ENCODE data around the gene CEP72. TPM values are rescaled to one million over a fixed set of nuclear protein-coding genes. Genes with fewer than 3 reads are reported as not detected.
"Not testable (repeated sequence)": the region's sequence is repeated elsewhere in the genome, so short reads cannot be mapped to it uniquely, and the experiment has no call there.

The CEP72 gene
- total and polyA plus RNA-seq, 5 donors from 2014 or later = 3.2 to 12.3 (median 3.8) TPM

GRCh38 chr5:582445-582844, 29.7 kb upstream of the CEP72 start:
- not testable (repeated sequence) for H3K9me3 Mint-ChIP-seq; H3K4me3 ChIP-seq (ENCODE audit: low read depth, low read length); H3K4me1 ChIP-seq (ENCODE audit: control insufficient read depth, insufficient read depth, low read length, poor library complexity, severe bottlenecking); H3K9me3 ChIP-seq (ENCODE audit: control insufficient read depth in 2 of 2, low read length in 2 of 2); H3K27me3 ChIP-seq (ENCODE audit: control insufficient read depth, insufficient read depth, low read length); H3K27ac Mint-ChIP-seq; H3K27ac ChIP-seq (ENCODE audit: insufficient read depth, low read length, poor library complexity, severe bottlenecking); H3K36me3 Mint-ChIP-seq; H3K4me1 Mint-ChIP-seq; ATAC-seq (ENCODE audit: low read depth in 2 of 2); H3K36me3 ChIP-seq (ENCODE audit: control insufficient read depth, insufficient read depth, low read length); H3K4me3 Mint-ChIP-seq; DNase-seq
- H3K27me3 Mint-ChIP-seq = peaks cover 42% of the 10 kb centered on the region

- no peak overlapping the region for H3K4me3 ChIP-seq (ENCODE audit: low read depth, low read length)
- H3K4me1 Mint-ChIP-seq = no peaks in the 10 kb centered on the region
- no peak overlapping the region for H3K27ac Mint-ChIP-seq
- H3K27me3 ChIP-seq (ENCODE audit: control insufficient read depth, insufficient read depth, low read length) = peaks cover 3% of the 10 kb centered on the region
- ATAC-seq (ENCODE audit: low read depth in 2 of 2) (no peak), DNase-seq (no peak)
- H3K4me1 ChIP-seq (ENCODE audit: control insufficient read depth, insufficient read depth, low read length, poor library complexity, severe bottlenecking) = no peaks in the 10 kb centered on the region
- no peaks in the 10 kb centered on the region for H3K36me3 ChIP-seq (ENCODE audit: control insufficient read depth, insufficient read depth, low read length)
- H3K36me3 Mint-ChIP-seq = no peaks in the 10 kb centered on the region
- no peaks in the 10 kb centered on the region for H3K9me3 ChIP-seq (ENCODE audit: control insufficient read depth in 2 of 2, low read length in 2 of 2)
- no peak overlapping the region for H3K4me3 Mint-ChIP-seq
- H3K27ac ChIP-seq (ENCODE audit: insufficient read depth, low read length, poor library complexity, severe bottlenecking) = no peak overlapping the region
- H3K9me3 Mint-ChIP-seq = peaks cover 0 to 7% (median 1%) of the 10 kb centered on the region in 7 donors
- H3K27me3 Mint-ChIP-seq = peaks cover 38% of the 10 kb centered on the region
Measured at GRCh38 chr5:582936-583635, 29.1 kb upstream of the CEP72 start.

- H3K4me1 Mint-ChIP-seq = no peaks in the 10 kb centered on the region
- no peaks in the 10 kb centered on the region for H3K9me3 ChIP-seq (ENCODE audit: control insufficient read depth in 2 of 2, low read length in 2 of 2)
Measured at GRCh38 chr5:583645-584044, 28.5 kb upstream of the CEP72 start.

GRCh38 chr5:584216-584615, 27.9 kb upstream of the CEP72 start:
- H3K27ac Mint-ChIP-seq = no peak overlapping the region
- Histone ChIP-seq H3K9me3 (ENCODE audit: control insufficient read depth in 2 of 2, low read length in 2 of 2) (no peaks in the 10 kb centered on the region), H3K4me3 (ENCODE audit: low read depth, low read length) (no peak overlapping the region), H3K27me3 (ENCODE audit: control insufficient read depth, insufficient read depth, low read length) (no peaks in the 10 kb centered on the region), H3K27ac (ENCODE audit: insufficient read depth, low read length, poor library complexity, severe bottlenecking) (no peak overlapping the region), H3K36me3 (ENCODE audit: control insufficient read depth, insufficient read depth, low read length) (no peaks in the 10 kb centered on the region), H3K4me1 (ENCODE audit: control insufficient read depth, insufficient read depth, low read length, poor library complexity, severe bottlenecking) (no peaks in the 10 kb centered on the region)
- H3K4me1 Mint-ChIP-seq = no peaks in the 10 kb centered on the region
- no peak overlapping the region for H3K4me3 Mint-ChIP-seq
- ATAC-seq (ENCODE audit: low read depth in 2 of 2) (no peak), DNase-seq (no peak)
- H3K36me3 Mint-ChIP-seq = no peaks in the 10 kb centered on the region
- peaks cover 0 to 4% (median 0%) of the 10 kb centered on the region in 7 donors for H3K9me3 Mint-ChIP-seq
- peaks cover 28% of the 10 kb centered on the region for H3K27me3 Mint-ChIP-seq

More at GRCh38 chr5:583645-584044, 28.5 kb upstream of the CEP72 start:
- ATAC-seq (ENCODE audit: low read depth in 2 of 2) (no peak), DNase-seq (no peak)
- H3K4me1 ChIP-seq (ENCODE audit: control insufficient read depth, insufficient read depth, low read length, poor library complexity, severe bottlenecking) = no peaks in the 10 kb centered on the region
- Mint-ChIP-seq H3K27me3 (peaks cover 33% of the 10 kb centered on the region), H3K9me3 (peaks cover 0 to 4% (median under 1%) of the 10 kb centered on the region in 7 donors), H3K36me3 (no peaks in the 10 kb centered on the region), H3K27ac (no peak overlapping the region), H3K4me3 (no peak overlapping the region)
- no peaks in the 10 kb centered on the region for H3K36me3 ChIP-seq (ENCODE audit: control insufficient read depth, insufficient read depth, low read length)
- H3K27ac ChIP-seq (ENCODE audit: insufficient read depth, low read length, poor library complexity, severe bottlenecking) = no peak overlapping the region
- no peak overlapping the region for H3K4me3 ChIP-seq (ENCODE audit: low read depth, low read length)
- H3K27me3 ChIP-seq (ENCODE audit: control insufficient read depth, insufficient read depth, low read length) = no peaks in the 10 kb centered on the region

GRCh38 chr5:584846-585245, 27.3 kb upstream of the CEP72 start:
- Histone ChIP-seq H3K4me1 (ENCODE audit: control insufficient read depth, insufficient read depth, low read length, poor library complexity, severe bottlenecking) (no peaks in the 10 kb centered on the region), H3K9me3 (ENCODE audit: control insufficient read depth in 2 of 2, low read length in 2 of 2) (no peaks in the 10 kb centered on the region), H3K27ac (ENCODE audit: insufficient read depth, low read length, poor library complexity, severe bottlenecking) (no peak overlapping the region), H3K36me3 (ENCODE audit: control insufficient read depth, insufficient read depth, low read length) (no peaks in the 10 kb centered on the region), H3K4me3 (ENCODE audit: low read depth, low read length) (no peak overlapping the region), H3K27me3 (ENCODE audit: control insufficient read depth, insufficient read depth, low read length) (no peaks in the 10 kb centered on the region)
- H3K4me3 Mint-ChIP-seq = no peak overlapping the region
- ATAC-seq (ENCODE audit: low read depth in 2 of 2) (no peak), DNase-seq (no peak)
- no peaks in the 10 kb centered on the region for H3K36me3 Mint-ChIP-seq
- no peaks in the 10 kb centered on the region for H3K4me1 Mint-ChIP-seq
- H3K9me3 Mint-ChIP-seq = peaks cover 0 to 4% (median 0%) of the 10 kb centered on the region in 7 donors
- H3K27me3 Mint-ChIP-seq = peaks cover 24% of the 10 kb centered on the region
- H3K27ac Mint-ChIP-seq = no peak overlapping the region

- Mint-ChIP-seq H3K27ac (no peak overlapping the region), H3K27me3 (peaks cover 25% of the 10 kb centered on the region), H3K4me3 (no peak overlapping the region), H3K9me3 (peaks cover 0 to 4% (median 0%) of the 10 kb centered on the region in 7 donors), H3K4me1 (no peaks in the 10 kb centered on the region), H3K36me3 (no peaks in the 10 kb centered on the region)
- peaks cover 4% of the 10 kb centered on the region for H3K27me3 ChIP-seq (ENCODE audit: control insufficient read depth, insufficient read depth, low read length)
- no peaks in the 10 kb centered on the region for H3K36me3 ChIP-seq (ENCODE audit: control insufficient read depth, insufficient read depth, low read length)
- H3K9me3 ChIP-seq (ENCODE audit: control insufficient read depth in 2 of 2, low read length in 2 of 2) = no peaks in the 10 kb centered on the region
- H3K4me3 ChIP-seq (ENCODE audit: low read depth, low read length) = no peak overlapping the region
- no peak for DNase-seq
- no peak for ATAC-seq (ENCODE audit: low read depth in 2 of 2)
- no peak overlapping the region for H3K27ac ChIP-seq (ENCODE audit: insufficient read depth, low read length, poor library complexity, severe bottlenecking)
- H3K4me1 ChIP-seq (ENCODE audit: control insufficient read depth, insufficient read depth, low read length, poor library complexity, severe bottlenecking) = no peaks in the 10 kb centered on the region
Measured at GRCh38 chr5:585556-585955, 26.6 kb upstream of the CEP72 start.

GRCh38 chr5:585962-586628, 26.0 kb upstream of the CEP72 start:
- Mint-ChIP-seq H3K27ac (peak overlapping the region in 1 of 3 donors; percentile 74), H3K9me3 (peaks cover 0 to 4% (median 0%) of the 10 kb centered on the region in 7 donors), H3K4me3 (no peak overlapping the region), H3K27me3 (peaks cover 25% of the 10 kb centered on the region), H3K4me1 (no peaks in the 10 kb centered on the region), H3K36me3 (no peaks in the 10 kb centered on the region)
- Histone ChIP-seq H3K9me3 (ENCODE audit: control insufficient read depth in 2 of 2, low read length in 2 of 2) (no peaks in the 10 kb centered on the region), H3K4me1 (ENCODE audit: control insufficient read depth, insufficient read depth, low read length, poor library complexity, severe bottlenecking) (no peaks in the 10 kb centered on the region), H3K27ac (ENCODE audit: insufficient read depth, low read length, poor library complexity, severe bottlenecking) (no peak overlapping the region), H3K36me3 (ENCODE audit: control insufficient read depth, insufficient read depth, low read length) (no peaks in the 10 kb centered on the region), H3K4me3 (ENCODE audit: low read depth, low read length) (no peak overlapping the region), H3K27me3 (ENCODE audit: control insufficient read depth, insufficient read depth, low read length) (peaks cover 4% of the 10 kb centered on the region)
- ATAC-seq (ENCODE audit: low read depth in 2 of 2) (no peak), DNase-seq (no peak)

Data from CD4-positive, CD25-positive, alpha-beta regulatory T cell (primary cell).